Measurements from ENCODE around the gene RXRA.

Gene RXRA

DNA sequence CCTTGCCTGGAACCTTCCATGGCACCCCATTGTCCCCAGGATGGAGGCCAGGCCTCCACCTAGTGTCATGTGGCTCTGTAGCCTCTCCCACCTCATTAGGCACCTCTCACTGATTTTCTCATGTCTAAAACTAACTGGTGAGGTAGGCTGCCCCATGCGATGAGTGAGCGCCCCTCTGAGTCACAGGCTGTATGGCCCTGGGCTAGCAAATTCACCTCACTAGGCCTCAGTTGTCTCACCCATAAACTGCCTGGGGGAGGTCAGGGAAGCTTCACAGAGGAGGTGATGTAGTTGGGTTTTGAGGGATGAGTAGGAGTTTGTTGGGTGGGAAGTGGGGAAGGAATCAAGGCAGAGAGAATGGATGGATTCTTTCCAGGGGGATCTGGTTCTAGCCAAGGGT is 8.8 kb downstream of the RXRA start:
- H3K4me3 ChIP-seq (replicated peaks; ENCODE audit: low read depth, low read length): no peak overlapping the region
- no peak for DNase-seq (ENCODE audit: low read depth)
- TF ChIP-seq, protein P1, sequence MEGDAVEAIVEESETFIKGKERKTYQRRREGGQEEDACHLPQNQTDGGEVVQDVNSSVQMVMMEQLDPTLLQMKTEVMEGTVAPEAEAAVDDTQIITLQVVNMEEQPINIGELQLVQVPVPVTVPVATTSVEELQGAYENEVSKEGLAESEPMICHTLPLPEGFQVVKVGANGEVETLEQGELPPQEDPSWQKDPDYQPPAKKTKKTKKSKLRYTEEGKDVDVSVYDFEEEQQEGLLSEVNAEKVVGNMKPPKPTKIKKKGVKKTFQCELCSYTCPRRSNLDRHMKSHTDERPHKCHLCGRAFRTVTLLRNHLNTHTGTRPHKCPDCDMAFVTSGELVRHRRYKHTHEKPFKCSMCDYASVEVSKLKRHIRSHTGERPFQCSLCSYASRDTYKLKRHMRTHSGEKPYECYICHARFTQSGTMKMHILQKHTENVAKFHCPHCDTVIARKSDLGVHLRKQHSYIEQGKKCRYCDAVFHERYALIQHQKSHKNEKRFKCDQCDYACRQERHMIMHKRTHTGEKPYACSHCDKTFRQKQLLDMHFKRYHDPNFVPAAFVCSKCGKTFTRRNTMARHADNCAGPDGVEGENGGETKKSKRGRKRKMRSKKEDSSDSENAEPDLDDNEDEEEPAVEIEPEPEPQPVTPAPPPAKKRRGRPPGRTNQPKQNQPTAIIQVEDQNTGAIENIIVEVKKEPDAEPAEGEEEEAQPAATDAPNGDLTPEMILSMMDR (IDR thresholded peaks at IDR 0.05; ENCODE audit: low read length, missing control alignments): no peak

DNA sequence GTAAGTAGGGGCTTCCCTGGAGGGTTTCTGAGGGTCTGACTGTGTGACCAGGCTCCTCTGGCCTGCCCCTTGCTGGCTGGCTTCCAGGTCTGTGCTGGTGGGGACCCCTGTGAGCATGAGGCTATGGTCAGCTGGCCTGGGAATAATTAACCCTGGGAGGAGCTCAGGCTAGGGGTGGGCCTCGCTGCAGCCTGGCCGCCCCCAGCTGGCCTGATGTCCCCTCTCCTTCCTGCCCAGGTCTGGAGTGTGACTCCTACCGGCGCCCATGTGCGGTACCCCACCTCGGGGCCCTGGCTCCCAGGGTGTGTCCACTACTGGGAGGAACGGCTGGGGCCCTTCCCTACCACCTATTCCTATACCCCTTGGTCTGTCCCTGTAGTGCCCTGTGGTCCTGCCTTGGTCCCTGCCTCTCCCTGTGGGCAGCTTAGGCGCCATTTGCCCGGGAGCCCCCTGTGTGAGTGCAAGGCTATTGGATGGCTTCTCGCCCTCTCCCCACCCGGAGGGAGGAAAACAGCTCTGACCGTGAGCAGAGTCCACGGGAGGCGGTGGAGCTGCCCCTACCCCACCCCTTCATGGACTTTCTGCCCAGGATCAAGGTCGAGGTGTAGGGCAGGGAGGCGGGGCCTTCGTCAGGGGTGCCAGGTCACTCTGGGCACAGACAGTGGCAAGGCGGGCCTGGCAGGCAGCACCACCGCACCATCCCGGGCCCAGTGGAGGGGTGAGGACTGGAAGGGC is 9.4 kb downstream of the RXRA start:
- TF ChIP-seq, protein P1 (IDR thresholded peaks at IDR 0.05; ENCODE audit: low read length, missing control alignments): no peak
- H3K4me3 ChIP-seq (replicated peaks; ENCODE audit: low read depth, low read length): no peak overlapping the region
- DNase-seq (ENCODE audit: low read depth): no peak

DNA sequence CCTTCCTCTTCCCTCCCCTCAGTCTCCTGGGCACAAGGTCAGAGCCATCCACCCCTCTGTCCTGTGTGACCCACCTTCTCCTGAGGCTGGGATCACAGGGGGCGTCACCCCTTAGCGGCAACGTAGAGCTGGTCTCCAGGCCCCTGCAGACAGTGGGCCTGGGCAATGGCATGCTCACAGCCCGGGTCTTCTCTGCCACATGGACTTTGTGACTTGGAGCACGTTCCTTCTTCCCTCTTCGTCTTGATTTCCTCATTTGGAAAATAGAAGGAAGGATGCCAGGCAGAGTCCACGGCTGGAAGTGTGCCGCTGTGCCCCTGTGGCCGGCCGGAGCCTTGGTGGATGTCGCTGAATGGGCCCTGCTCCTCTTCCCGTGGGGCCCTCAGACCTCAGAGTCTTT is 10.0 kb downstream of the RXRA start:
- DNase-seq (ENCODE audit: low read depth): no peak
- no peak overlapping the region for H3K4me3 ChIP-seq (replicated peaks; ENCODE audit: low read depth, low read length)
- TF ChIP-seq, protein P1 (IDR thresholded peaks at IDR 0.05; ENCODE audit: low read length, missing control alignments): no peak

- no peak overlapping the region for H3K4me3 ChIP-seq (replicated peaks; ENCODE audit: low read depth, low read length)
- no peak for DNase-seq (ENCODE audit: low read depth)
- TF ChIP-seq, protein P1 (IDR thresholded peaks at IDR 0.05; ENCODE audit: low read length, missing control alignments): no peak
These were observed 10.7 kb downstream of the RXRA start for GRCh38 chr9:134336924-134337323.

- no peak overlapping the region for H3K4me3 ChIP-seq (replicated peaks; ENCODE audit: low read depth, low read length)
- no peak for DNase-seq (ENCODE audit: low read depth)
- TF ChIP-seq, protein P1 (IDR thresholded peaks at IDR 0.05; ENCODE audit: low read length, missing control alignments): no peak
These were observed 11.2 kb downstream of the RXRA start for GRCh38 chr9:134337469-134337868.

DNA sequence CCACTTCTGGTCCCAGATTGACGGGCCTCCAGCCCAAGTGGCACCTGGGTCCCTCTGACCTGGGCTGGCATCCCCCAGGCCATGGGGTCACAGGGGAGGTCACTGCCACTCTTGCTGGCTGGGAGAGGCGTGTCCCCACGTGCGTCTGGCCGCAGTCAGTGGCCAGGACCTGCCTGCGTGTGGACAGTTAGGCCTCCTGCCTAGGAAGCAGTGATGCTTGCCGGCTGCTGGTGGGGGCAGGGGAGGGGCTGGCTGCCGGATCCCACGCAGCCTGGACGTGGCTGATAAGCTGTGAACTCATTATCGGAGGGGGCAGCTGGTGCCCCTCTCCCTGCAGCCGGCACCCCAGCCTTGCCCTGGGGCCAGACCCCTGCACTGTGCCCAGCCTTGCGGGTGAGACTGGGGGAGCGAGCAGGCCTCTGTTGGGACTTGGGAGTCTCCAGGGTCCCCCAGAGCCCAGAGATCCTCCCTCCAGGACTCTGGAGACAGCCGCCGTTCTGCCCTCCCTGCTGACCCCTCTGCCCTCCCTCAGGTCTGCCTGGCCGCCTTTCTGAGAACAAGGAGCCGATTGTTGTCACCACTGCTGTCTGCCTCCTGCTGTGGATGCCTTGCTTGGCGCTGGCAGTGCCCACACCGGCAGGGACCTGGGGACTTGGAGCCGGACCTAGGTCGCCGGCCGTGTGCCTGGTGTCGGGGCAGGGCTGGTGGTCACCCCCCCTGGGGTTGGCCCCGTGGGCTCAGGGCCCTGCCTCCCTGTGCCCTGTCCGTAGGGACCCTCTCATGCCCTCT is 12.3 kb downstream of the RXRA start:
- no peak overlapping the region for H3K4me3 ChIP-seq (replicated peaks; ENCODE audit: low read depth, low read length)
- TF ChIP-seq, protein P1 (IDR thresholded peaks at IDR 0.05; ENCODE audit: low read length, missing control alignments): no peak
- no peak for DNase-seq (ENCODE audit: low read depth)
